Measurements from ENCODE around the gene ATP11A.

DNA sequence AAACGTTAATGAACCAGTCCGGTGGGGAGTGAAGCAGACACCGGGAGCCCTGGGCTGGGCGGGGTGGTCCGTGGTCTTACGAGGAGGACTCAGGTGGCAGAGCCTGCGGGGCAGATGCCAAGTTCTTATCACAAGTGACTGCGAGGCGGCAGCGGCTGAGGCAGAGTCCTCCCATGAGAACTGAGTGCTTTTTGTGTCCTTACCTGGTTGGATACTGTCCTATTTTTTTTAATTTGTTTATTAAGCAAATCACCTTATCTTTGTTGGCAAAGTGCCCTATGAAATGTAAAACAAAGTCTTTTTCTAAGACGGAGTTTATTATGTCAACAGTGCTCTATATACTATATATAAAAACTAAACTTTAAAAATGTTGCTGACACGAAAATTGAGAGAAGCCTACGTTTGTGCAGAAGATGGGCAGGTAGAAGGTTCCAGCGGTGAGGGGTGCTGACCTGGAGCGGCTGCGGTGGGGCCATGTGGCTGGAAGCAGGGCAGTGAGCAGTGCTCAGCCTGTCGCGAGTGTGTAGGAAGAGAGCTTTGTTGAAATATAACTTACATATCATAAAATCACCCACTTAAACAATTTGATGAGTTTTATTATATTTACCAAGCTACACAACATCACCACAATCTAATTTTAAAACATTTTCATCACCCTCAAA lies 82.2 kb downstream of the ATP11A start:
- TF ChIP-seq, protein P1, sequence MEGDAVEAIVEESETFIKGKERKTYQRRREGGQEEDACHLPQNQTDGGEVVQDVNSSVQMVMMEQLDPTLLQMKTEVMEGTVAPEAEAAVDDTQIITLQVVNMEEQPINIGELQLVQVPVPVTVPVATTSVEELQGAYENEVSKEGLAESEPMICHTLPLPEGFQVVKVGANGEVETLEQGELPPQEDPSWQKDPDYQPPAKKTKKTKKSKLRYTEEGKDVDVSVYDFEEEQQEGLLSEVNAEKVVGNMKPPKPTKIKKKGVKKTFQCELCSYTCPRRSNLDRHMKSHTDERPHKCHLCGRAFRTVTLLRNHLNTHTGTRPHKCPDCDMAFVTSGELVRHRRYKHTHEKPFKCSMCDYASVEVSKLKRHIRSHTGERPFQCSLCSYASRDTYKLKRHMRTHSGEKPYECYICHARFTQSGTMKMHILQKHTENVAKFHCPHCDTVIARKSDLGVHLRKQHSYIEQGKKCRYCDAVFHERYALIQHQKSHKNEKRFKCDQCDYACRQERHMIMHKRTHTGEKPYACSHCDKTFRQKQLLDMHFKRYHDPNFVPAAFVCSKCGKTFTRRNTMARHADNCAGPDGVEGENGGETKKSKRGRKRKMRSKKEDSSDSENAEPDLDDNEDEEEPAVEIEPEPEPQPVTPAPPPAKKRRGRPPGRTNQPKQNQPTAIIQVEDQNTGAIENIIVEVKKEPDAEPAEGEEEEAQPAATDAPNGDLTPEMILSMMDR (IDR thresholded peaks at IDR 0.05; ENCODE audit: poor library complexity) = no peak
- no peak for TF ChIP-seq EZH2phosphoT487 (IDR thresholded peaks at IDR 0.05; ENCODE audit: low read depth, severe bottlenecking, unreplicated experiment)
